ENCODE results near the gene SHQ1.

SHQ1 gene

GRCh38 chr3:72891053-72891855 is 43.0 kb upstream of the SHQ1 start (continued):
- TF ChIP-seq ZNF280C (tag by site-specific recombination; IDR thresholded peaks at IDR 0.05) (no peak), TRIM28 (IDR thresholded peaks at IDR 0.05; ENCODE audit: borderline replicate concordance, low read length) (0 out of 2 replicates have a peak, but pooled peaks have one; percentile 36), GLI2 (tag by site-specific recombination; IDR thresholded peaks at IDR 0.05; ENCODE audit: borderline replicate concordance, low read depth) (no peak), ZNF423 (tag by site-specific recombination; IDR thresholded peaks at IDR 0.05) (no peak), FEZF1 (tag by site-specific recombination; IDR thresholded peaks at IDR 0.05) (no peak), ZNF626 (tag by site-specific recombination; IDR thresholded peaks at IDR 0.05) (no peak), ZBTB7A (tag by site-specific recombination; IDR thresholded peaks at IDR 0.05; ENCODE audit: low read depth) (no peak), ZNF513 (tag by site-specific recombination; IDR thresholded peaks at IDR 0.05) (peak; percentile 85), ZNF600 (tag by site-specific recombination; IDR thresholded peaks at IDR 0.05) (peak; percentile 99), ZNF138 (tag by site-specific recombination; IDR thresholded peaks at IDR 0.05; ENCODE audit: borderline replicate concordance) (no peak), ZBTB10 (tag by site-specific recombination; IDR thresholded peaks at IDR 0.05) (no peak), ZNF221 (tag by site-specific recombination; IDR thresholded peaks at IDR 0.05; ENCODE audit: borderline replicate concordance) (no peak), ZNF555 (tag by site-specific recombination; conservative IDR thresholded peaks at IDR 0.05) (no peak), BCL11B (tag by site-specific recombination; IDR thresholded peaks at IDR 0.05; ENCODE audit: low read depth) (no peak), ZNF354C (tag by site-specific recombination; IDR thresholded peaks at IDR 0.05; ENCODE audit: borderline replicate concordance, low read depth) (no peak), MZF1 (tag by site-specific recombination; IDR thresholded peaks at IDR 0.05; ENCODE audit: borderline replicate concordance) (peak; percentile 29; the same call in 1 of the 2 replicates), ZNF362 (tag by site-specific recombination; IDR thresholded peaks at IDR 0.05) (no peak), ZBTB48 (tag by site-specific recombination; IDR thresholded peaks at IDR 0.05) (peak; percentile 87; the same call in 1 of the 2 replicates), OSR2 (tag by site-specific recombination; IDR thresholded peaks at IDR 0.05) (peak; percentile 39; the same call in 1 of the 2 replicates), PRDM1 (tag by site-specific recombination; IDR thresholded peaks at IDR 0.05) (peak; percentile 76), SP7 (tag by site-specific recombination; IDR thresholded peaks at IDR 0.05) (peak; percentile 94), ZNF558 (tag by site-specific recombination; IDR thresholded peaks at IDR 0.05) (no peak), ZNF350 (tag by site-specific recombination; IDR thresholded peaks at IDR 0.05) (no peak), ZNF394 (tag by site-specific recombination; IDR thresholded peaks at IDR 0.05; ENCODE audit: borderline replicate concordance) (peak; percentile 42; the same call in 1 of the 2 replicates), YY1 (tag by site-specific recombination; IDR thresholded peaks at IDR 0.05) (no peak), ZNF664 (tag by site-specific recombination; IDR thresholded peaks at IDR 0.05) (no peak), ZFP3 (tag by site-specific recombination; IDR thresholded peaks at IDR 0.05; ENCODE audit: low read depth) (no peak), ZNF223 (tag by site-specific recombination; IDR thresholded peaks at IDR 0.05) (no peak), GLIS2 (tag by site-specific recombination; IDR thresholded peaks at IDR 0.05) (peak; percentile 45), ZNF404 (tag by site-specific recombination; IDR thresholded peaks at IDR 0.05) (no peak), ZBTB6 (tag by site-specific recombination; IDR thresholded peaks at IDR 0.05) (no peak), ZNF155 (tag by site-specific recombination; IDR thresholded peaks at IDR 0.05) (no peak)

Data from HEK293 (cell line).